Measurements from ENCODE around the gene TRNT1.

TRNT1 gene

DNA sequence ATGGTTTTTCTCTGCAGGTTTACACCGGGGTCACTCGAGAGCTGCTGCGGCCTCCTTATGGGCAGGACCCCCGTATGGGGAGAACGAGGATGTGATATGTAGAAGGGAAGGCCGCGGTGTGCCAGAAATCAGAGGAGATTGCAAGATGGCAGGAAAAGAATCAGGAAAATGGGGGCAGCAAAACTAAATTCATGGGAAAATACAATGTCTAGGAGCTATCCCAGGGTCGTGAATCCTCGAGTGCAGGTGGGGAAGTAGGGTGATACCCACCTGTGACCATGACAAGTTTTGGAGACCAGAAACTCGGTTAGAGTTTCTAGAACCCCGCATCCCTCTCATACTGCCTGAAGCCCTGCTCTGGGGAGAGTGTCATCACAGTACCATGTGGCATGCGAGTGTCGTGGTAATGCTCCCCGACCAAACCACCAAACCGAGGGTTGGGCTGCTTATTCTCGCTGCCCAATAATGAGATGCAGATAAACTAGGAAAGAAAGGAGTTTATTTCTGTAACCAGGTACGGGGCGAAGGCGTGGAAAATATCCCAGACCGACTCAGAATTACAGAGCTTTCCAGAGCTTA lies 781 bp downstream of the TRNT1 start:
- Histone ChIP-seq H3K4me3 (ENCODE audit: severe bottlenecking) (peak overlapping the region; percentile 88), H3K27ac (ENCODE audit: poor library complexity, severe bottlenecking) (peak overlapping the region; percentile 44), H3K4me1 (ENCODE audit: insufficient read depth, poor library complexity, severe bottlenecking) (peaks cover 4% of the 10 kb centered on the region), H3K27me3 (ENCODE audit: insufficient read depth, poor library complexity, severe bottlenecking) (no peaks in the 10 kb centered on the region), H3K9me3 (ENCODE audit: severe bottlenecking) (no peaks in the 10 kb centered on the region), H3K36me3 (ENCODE audit: low read depth) (peaks cover 34% of the 10 kb centered on the region)
- ATAC-seq (ENCODE audit: low read depth) (no peak), DNase-seq (ENCODE audit: low spot score) (no peak)
- TF ChIP-seq, protein P1, sequence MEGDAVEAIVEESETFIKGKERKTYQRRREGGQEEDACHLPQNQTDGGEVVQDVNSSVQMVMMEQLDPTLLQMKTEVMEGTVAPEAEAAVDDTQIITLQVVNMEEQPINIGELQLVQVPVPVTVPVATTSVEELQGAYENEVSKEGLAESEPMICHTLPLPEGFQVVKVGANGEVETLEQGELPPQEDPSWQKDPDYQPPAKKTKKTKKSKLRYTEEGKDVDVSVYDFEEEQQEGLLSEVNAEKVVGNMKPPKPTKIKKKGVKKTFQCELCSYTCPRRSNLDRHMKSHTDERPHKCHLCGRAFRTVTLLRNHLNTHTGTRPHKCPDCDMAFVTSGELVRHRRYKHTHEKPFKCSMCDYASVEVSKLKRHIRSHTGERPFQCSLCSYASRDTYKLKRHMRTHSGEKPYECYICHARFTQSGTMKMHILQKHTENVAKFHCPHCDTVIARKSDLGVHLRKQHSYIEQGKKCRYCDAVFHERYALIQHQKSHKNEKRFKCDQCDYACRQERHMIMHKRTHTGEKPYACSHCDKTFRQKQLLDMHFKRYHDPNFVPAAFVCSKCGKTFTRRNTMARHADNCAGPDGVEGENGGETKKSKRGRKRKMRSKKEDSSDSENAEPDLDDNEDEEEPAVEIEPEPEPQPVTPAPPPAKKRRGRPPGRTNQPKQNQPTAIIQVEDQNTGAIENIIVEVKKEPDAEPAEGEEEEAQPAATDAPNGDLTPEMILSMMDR (IDR thresholded peaks at IDR 0.05; ENCODE audit: poor library complexity, severe bottlenecking): no peak

DNA sequence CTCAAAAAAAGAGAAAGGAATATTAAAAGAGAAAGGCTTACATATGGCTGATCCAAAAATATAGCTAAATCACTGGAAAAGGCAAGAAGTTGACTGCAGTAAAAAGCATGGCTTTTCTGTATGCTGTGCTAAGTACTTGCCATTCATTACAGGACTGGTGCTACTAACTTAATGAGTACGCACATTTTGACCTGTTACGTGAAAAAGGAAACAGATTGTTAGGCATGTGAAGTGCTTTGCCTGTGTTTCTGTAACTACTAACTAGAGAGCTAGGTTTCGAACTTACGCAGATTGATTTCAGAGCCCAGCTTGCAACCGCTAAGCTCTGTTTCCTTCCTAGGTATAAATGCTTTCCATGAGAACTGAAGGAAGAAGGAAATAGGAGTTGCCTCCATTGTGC lies 2.8 kb downstream of the TRNT1 start:
- H3K27ac ChIP-seq (ENCODE audit: poor library complexity, severe bottlenecking): no peak overlapping the region
- H3K36me3 ChIP-seq (ENCODE audit: low read depth): peaks cover 50% of the 10 kb centered on the region
- DNase-seq (ENCODE audit: low spot score): no peak

DNA sequence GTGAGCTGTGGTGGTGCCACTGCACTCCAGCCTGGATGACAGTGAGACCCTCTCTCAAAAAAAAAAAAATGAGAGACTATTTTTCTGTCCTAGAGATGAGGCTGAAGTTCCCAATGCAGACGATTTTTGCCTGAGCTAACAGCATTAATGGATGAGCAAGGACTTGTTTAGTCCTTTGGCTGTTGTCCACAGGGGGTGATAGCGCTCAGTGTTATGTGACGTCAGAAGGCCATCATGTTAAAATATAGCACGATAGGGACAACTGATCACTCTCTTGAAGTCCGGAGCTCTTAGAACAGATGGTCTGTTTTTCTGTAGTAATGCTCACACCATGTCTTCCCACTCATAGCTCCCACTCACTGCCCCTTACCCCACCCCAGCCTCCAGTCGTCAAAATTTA lies 6.8 kb downstream of the TRNT1 start:
- H3K27me3 ChIP-seq (ENCODE audit: insufficient read depth, poor library complexity, severe bottlenecking): no peaks in the 10 kb centered on the region
- H3K4me1 ChIP-seq (ENCODE audit: insufficient read depth, poor library complexity, severe bottlenecking): no peaks in the 10 kb centered on the region
- no peaks in the 10 kb centered on the region for H3K9me3 ChIP-seq (ENCODE audit: severe bottlenecking)
- ATAC-seq (ENCODE audit: low read depth): no peak
- H3K36me3 ChIP-seq (ENCODE audit: low read depth): peaks cover 68% of the 10 kb centered on the region
- no peak overlapping the region for H3K4me3 ChIP-seq (ENCODE audit: severe bottlenecking)
- H3K27ac ChIP-seq (ENCODE audit: poor library complexity, severe bottlenecking): no peak overlapping the region
- TF ChIP-seq, protein P1 (IDR thresholded peaks at IDR 0.05; ENCODE audit: poor library complexity, severe bottlenecking): no peak
- DNase-seq (ENCODE audit: low spot score): no peak

More for the DNA sequence above, 2.8 kb downstream of the TRNT1 start:
- Histone ChIP-seq H3K9me3 (ENCODE audit: severe bottlenecking) (no peaks in the 10 kb centered on the region), H3K27me3 (ENCODE audit: insufficient read depth, poor library complexity, severe bottlenecking) (no peaks in the 10 kb centered on the region), H3K4me3 (ENCODE audit: severe bottlenecking) (no peak overlapping the region), H3K4me1 (ENCODE audit: insufficient read depth, poor library complexity, severe bottlenecking) (peaks cover 4% of the 10 kb centered on the region)
- TF ChIP-seq, protein P1 (IDR thresholded peaks at IDR 0.05; ENCODE audit: poor library complexity, severe bottlenecking): no peak
- ATAC-seq (ENCODE audit: low read depth): no peak

DNA sequence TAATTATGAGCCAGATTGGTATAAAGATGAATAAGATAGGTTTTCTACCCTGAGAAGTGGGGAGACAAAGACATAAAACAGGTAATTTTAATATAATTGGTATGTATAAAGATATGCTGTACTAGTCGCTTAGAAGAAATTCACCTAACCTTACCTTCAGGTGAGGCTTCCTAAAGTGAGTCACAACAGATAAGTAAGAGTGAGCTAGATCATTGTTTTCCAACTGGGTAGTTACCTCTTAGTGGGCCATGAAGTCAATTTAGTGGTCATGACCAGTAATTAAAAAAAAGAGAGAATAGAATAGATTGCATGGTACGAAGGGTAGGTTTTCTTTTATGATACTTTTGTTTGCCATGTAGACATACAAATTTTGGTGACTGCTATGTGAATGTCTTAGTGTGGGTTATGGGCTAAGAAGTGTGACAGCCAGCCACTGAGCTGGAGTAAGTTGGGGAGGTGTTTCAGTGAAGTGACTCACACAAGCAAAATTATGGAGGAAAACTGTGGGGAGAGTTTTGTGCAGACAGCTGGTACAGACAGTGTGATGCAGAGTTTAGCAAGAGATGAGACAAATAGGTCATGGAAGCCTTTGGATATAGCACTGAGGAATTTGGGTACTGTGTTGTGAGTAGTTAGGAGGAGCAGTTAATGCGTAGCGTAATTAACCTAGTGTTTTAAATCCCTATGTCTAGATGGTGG lies 8.2 kb downstream of the TRNT1 start:
- H3K4me1 ChIP-seq (ENCODE audit: insufficient read depth, poor library complexity, severe bottlenecking): no peaks in the 10 kb centered on the region
- no peak overlapping the region for H3K4me3 ChIP-seq (ENCODE audit: severe bottlenecking)
- H3K27me3 ChIP-seq (ENCODE audit: insufficient read depth, poor library complexity, severe bottlenecking): no peaks in the 10 kb centered on the region
- H3K27ac ChIP-seq (ENCODE audit: poor library complexity, severe bottlenecking): no peak overlapping the region
- H3K36me3 ChIP-seq (ENCODE audit: low read depth): peaks cover 68% of the 10 kb centered on the region
- ATAC-seq (ENCODE audit: low read depth) (peak; percentile 61; the same call in 1 of the 3 replicates), DNase-seq (ENCODE audit: low spot score) (no peak)
- H3K9me3 ChIP-seq (ENCODE audit: severe bottlenecking): no peaks in the 10 kb centered on the region
- TF ChIP-seq, protein P1 (IDR thresholded peaks at IDR 0.05; ENCODE audit: poor library complexity, severe bottlenecking): no peak

DNA sequence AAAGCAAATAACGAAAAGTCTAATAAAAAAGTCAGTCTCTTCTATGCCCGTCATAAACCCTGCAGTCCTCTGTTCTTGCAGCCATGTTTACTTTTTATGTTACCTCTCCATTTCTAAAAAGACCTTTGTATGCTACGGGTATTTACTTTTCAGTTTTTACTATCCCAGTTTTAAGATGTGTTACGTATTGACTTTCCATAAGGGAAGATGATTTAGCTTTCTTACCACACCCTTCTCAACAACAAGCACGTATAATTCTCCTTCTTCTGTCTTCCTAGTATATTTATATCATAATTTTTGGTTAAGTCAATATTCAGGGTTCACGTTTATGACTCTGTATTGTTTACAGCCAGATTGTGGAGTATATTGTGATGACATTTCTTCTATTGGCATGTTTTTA lies 10.8 kb downstream of the TRNT1 start:
- Histone ChIP-seq H3K4me3 (ENCODE audit: severe bottlenecking) (no peak overlapping the region), H3K27ac (ENCODE audit: poor library complexity, severe bottlenecking) (no peak overlapping the region), H3K4me1 (ENCODE audit: insufficient read depth, poor library complexity, severe bottlenecking) (no peaks in the 10 kb centered on the region), H3K9me3 (ENCODE audit: severe bottlenecking) (no peaks in the 10 kb centered on the region), H3K27me3 (ENCODE audit: insufficient read depth, poor library complexity, severe bottlenecking) (no peaks in the 10 kb centered on the region), H3K36me3 (ENCODE audit: low read depth) (peaks cover 79% of the 10 kb centered on the region)
- no peak for DNase-seq (ENCODE audit: low spot score)
- ATAC-seq (ENCODE audit: low read depth): no peak
- TF ChIP-seq, protein P1 (IDR thresholded peaks at IDR 0.05; ENCODE audit: poor library complexity, severe bottlenecking): no peak

Data from RWPE2 (cell line).